HepG2 (cell line): ENCODE results near the gene WWC1. TPM values are rescaled to one million over a fixed set of nuclear protein-coding genes. Genes with fewer than 3 reads are reported as not detected.
A peak's percentile ranks its signal among the peaks of the same experiment; 100 is the strongest.

ENCODE experiments used
- DPF2 ChIP-seq: sonication (generic); formaldehyde crosslinking; IDR thresholded peaks from 2 replicates; pipeline ENCODE4 v1.4.0; 2020; ENCODE audit warnings: mild to moderate bottlenecking, low read depth, missing genetic modification reagents, borderline replicate concordance
- EHMT2 ChIP-seq: fragments of 200-600 bp; sonication (generic); IDR thresholded peaks from 2 replicates; pipeline ENCODE4 v1.7.0; 2017; ENCODE audit warnings: antibody characterized with exemption, low read depth, low read length, borderline replicate concordance
- ESRRA ChIP-seq: sonication (generic); formaldehyde crosslinking; IDR thresholded peaks from 2 replicates; pipeline ENCODE4 v1.5.1; 2020; ENCODE audit warnings: mild to moderate bottlenecking, low read depth, missing genetic modification reagents
- GATA4 ChIP-seq: sonication (generic); IDR thresholded peaks from 2 replicates; pipeline ENCODE4 v1.6.1; 2016; ENCODE audit warnings: antibody characterized with exemption, low read depth, borderline replicate concordance
- GLI4 ChIP-seq: sonication (generic); formaldehyde crosslinking; IDR thresholded peaks from 2 replicates; pipeline ENCODE4 v1.5.1; 2020; ENCODE audit warnings: missing genetic modification reagents, mild to moderate bottlenecking, moderate library complexity, borderline replicate concordance
- MED13 ChIP-seq: sonication (generic); formaldehyde crosslinking; IDR thresholded peaks from 2 replicates; pipeline ENCODE4 v1.5.0; 2020; ENCODE audit warnings: missing genetic modification reagents
- NFE2 ChIP-seq: sonication (generic); formaldehyde crosslinking; IDR thresholded peaks from 2 replicates; pipeline ENCODE4 v1.4.0; 2020; ENCODE audit warnings: missing genetic modification reagents
- THAP11 ChIP-seq: IDR thresholded peaks from 2 replicates; pipeline ENCODE4 v1.6.1; 2016; ENCODE audit warnings: missing biosample characterization, missing genetic modification reagents
- TOE1 ChIP-seq: sonication (generic); formaldehyde crosslinking; IDR thresholded peaks from 2 replicates; pipeline ENCODE4 v1.4.0; 2020; ENCODE audit warnings: mild to moderate bottlenecking, missing genetic modification reagents
- ZBTB20 ChIP-seq: sonication (generic); formaldehyde crosslinking; IDR thresholded peaks from 2 replicates; pipeline ENCODE4 v1.8.1; 2023; ENCODE audit warnings: missing genetic modification reagents, low read depth, mild to moderate bottlenecking, borderline replicate concordance
- ZBTB42 ChIP-seq: sonication (generic); formaldehyde crosslinking; IDR thresholded peaks from 2 replicates; pipeline ENCODE4 v1.5.0; 2020; ENCODE audit warnings: mild to moderate bottlenecking, missing genetic modification reagents
- ZFP82 ChIP-seq: sonication (generic); formaldehyde crosslinking; IDR thresholded peaks from 2 replicates; pipeline ENCODE4 v1.5.1; 2020; ENCODE audit warnings: mild to moderate bottlenecking, missing genetic modification reagents, borderline replicate concordance
- ZNF264 ChIP-seq: sonication (generic); formaldehyde crosslinking; IDR thresholded peaks from 2 replicates; pipeline ENCODE4 v1.4.0; 2020; ENCODE audit warnings: missing genetic modification reagents
- ZNF737 ChIP-seq: sonication (generic); formaldehyde crosslinking; IDR thresholded peaks from 2 replicates; pipeline ENCODE4 v1.5.0; 2020; ENCODE audit warnings: missing genetic modification reagents, mild to moderate bottlenecking, borderline replicate concordance
- polyA plus RNA-seq, 8 experiments: library from polyadenylated mRNA; depleted of rRNA in 3 of 8; stranded (reverse) in 7 of 8; unstranded in 1 of 8; fragments of >200 nt; fragmentation: Illumina TruSeq in 4 of 8; extraction: Trizol in 4 of 8; gene quantifications; 2 replicates each; pipeline versions ENCODE4 v1.2.1 to v1.2.3, GENCODE V29; 2011 to 2016; ENCODE audit warnings: low read depth in 4 of 8, missing spikeins in 1 of 8, mixed read lengths in 1 of 8; ENCODE audit not compliant: insufficient read depth in 1 of 8
- total RNA-seq, 5 experiments: library from RNA; depleted of rRNA; stranded (reverse); fragments of >200 nt; fragmentation: Illumina TruSeq; extraction: Trizol; gene quantifications; 2 replicates each; pipeline ENCODE4 v1.2.3, GENCODE V29; 2016; ENCODE audit warnings: low read depth in 1 of 5
- TF ChIP-seq, protein P1 (sequence below): sonication (generic); formaldehyde crosslinking; IDR thresholded peaks from 2 replicates; pipeline ENCODE4 v1.4.0; 2020; ENCODE audit warnings: missing genetic modification reagents
- TF ChIP-seq, protein P2 (sequence below): sonication (generic); formaldehyde crosslinking; IDR thresholded peaks from 2 replicates; pipeline ENCODE4 v1.8.0; 2022; ENCODE audit warnings: missing genetic modification reagents, mild to moderate bottlenecking, moderate library complexity, borderline replicate concordance
- TF ChIP-seq, protein P3 (sequence below): sonication (generic); formaldehyde crosslinking; IDR thresholded peaks from 2 replicates; pipeline ENCODE4 v1.5.0; 2020; ENCODE audit warnings: mild to moderate bottlenecking, missing genetic modification reagents
- TF ChIP-seq, protein P4 (sequence below): sonication (generic); formaldehyde crosslinking; conservative IDR thresholded peaks from 2 replicates; pipeline ENCODE4 v1.4.0; 2020; ENCODE audit warnings: mild to moderate bottlenecking, missing genetic modification reagents, moderate library complexity
- TF ChIP-seq, protein P5 (sequence below): sonication (generic); formaldehyde crosslinking; IDR thresholded peaks from 2 replicates; pipeline ENCODE4 v1.5.0; 2020; ENCODE audit warnings: missing genetic modification reagents

Gene WWC1
- total and polyA plus RNA-seq, 2 of the 13 experiments (the other 11 are each of a cell fraction or from before 2014, with no cell fraction given): 8.3 to 17.9 TPM

DNA sequence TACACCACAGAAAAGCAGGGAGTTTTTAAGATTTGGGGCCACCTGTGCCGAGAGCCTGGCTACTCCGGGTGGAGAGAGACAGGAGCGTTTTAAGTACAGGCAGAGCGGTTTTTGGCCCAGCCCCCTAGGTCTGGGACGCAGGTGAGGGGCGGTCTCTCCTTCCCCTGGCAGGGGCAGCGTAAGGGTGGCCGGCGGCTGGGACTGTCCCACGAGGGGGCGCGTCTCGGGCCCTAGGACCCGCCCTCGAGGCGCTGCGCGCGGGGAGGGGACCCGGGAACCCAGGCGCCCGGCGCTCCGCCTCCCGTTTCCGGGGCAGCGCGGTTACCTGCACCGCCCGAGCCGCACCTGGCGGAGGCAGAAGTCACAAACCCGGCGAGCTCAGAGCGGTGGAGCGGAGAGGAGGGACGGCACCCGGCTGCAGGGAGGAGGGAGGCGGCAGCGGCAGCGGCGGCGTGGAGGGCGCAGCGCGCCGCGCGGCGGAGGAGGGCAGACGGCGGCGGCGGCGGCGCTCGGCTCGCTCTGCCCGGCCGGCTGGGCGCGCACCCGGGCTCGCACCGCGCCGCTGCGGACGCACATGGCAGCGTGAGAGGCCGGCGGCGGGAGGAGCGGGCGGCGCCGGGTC lies at the start of gene WWC1 (continued):
- TF ChIP-seq, protein P1, sequence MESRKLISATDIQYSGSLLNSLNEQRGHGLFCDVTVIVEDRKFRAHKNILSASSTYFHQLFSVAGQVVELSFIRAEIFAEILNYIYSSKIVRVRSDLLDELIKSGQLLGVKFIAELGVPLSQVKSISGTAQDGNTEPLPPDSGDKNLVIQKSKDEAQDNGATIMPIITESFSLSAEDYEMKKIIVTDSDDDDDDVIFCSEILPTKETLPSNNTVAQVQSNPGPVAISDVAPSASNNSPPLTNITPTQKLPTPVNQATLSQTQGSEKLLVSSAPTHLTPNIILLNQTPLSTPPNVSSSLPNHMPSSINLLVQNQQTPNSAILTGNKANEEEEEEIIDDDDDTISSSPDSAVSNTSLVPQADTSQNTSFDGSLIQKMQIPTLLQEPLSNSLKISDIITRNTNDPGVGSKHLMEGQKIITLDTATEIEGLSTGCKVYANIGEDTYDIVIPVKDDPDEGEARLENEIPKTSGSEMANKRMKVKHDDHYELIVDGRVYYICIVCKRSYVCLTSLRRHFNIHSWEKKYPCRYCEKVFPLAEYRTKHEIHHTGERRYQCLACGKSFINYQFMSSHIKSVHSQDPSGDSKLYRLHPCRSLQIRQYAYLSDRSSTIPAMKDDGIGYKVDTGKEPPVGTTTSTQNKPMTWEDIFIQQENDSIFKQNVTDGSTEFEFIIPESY (CRISPR knock-in tag): no peak
- TF ChIP-seq NFE2 (CRISPR knock-in tag): no peak
- no peak for TF ChIP-seq GATA4
- TF ChIP-seq ZBTB42 (CRISPR knock-in tag): no peak
- TF ChIP-seq, protein P2, sequence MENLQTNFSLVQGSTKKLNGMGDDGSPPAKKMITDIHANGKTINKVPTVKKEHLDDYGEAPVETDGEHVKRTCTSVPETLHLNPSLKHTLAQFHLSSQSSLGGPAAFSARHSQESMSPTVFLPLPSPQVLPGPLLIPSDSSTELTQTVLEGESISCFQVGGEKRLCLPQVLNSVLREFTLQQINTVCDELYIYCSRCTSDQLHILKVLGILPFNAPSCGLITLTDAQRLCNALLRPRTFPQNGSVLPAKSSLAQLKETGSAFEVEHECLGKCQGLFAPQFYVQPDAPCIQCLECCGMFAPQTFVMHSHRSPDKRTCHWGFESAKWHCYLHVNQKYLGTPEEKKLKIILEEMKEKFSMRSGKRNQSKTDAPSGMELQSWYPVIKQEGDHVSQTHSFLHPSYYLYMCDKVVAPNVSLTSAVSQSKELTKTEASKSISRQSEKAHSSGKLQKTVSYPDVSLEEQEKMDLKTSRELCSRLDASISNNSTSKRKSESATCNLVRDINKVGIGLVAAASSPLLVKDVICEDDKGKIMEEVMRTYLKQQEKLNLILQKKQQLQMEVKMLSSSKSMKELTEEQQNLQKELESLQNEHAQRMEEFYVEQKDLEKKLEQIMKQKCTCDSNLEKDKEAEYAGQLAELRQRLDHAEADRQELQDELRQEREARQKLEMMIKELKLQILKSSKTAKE (CRISPR knock-in tag): no peak
- no peak for TF ChIP-seq ESRRA (CRISPR knock-in tag)
- no peak for TF ChIP-seq TOE1
- TF ChIP-seq ZNF737: no peak
- no peak for TF ChIP-seq GLI4 (CRISPR knock-in tag)
- TF ChIP-seq, protein P3, sequence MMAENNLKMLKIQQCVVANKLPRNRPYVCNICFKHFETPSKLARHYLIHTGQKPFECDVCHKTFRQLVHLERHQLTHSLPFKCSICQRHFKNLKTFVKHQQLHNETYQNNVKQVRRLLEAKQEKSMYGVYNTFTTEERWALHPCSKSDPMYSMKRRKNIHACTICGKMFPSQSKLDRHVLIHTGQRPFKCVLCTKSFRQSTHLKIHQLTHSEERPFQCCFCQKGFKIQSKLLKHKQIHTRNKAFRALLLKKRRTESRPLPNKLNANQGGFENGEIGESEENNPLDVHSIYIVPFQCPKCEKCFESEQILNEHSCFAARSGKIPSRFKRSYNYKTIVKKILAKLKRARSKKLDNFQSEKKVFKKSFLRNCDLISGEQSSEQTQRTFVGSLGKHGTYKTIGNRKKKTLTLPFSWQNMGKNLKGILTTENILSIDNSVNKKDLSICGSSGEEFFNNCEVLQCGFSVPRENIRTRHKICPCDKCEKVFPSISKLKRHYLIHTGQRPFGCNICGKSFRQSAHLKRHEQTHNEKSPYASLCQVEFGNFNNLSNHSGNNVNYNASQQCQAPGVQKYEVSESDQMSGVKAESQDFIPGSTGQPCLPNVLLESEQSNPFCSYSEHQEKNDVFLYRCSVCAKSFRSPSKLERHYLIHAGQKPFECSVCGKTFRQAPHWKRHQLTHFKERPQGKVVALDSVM (CRISPR knock-in tag): no peak
- TF ChIP-seq DPF2 (CRISPR knock-in tag): no peak
- TF ChIP-seq ZNF264 (CRISPR knock-in tag): peak; percentile 27; the same call in 1 of the 2 replicates
- TF ChIP-seq MED13: no peak
- no peak for TF ChIP-seq ZFP82 (CRISPR knock-in tag)
- TF ChIP-seq THAP11 (CRISPR knock-in tag): no peak
- TF ChIP-seq, protein P4, sequence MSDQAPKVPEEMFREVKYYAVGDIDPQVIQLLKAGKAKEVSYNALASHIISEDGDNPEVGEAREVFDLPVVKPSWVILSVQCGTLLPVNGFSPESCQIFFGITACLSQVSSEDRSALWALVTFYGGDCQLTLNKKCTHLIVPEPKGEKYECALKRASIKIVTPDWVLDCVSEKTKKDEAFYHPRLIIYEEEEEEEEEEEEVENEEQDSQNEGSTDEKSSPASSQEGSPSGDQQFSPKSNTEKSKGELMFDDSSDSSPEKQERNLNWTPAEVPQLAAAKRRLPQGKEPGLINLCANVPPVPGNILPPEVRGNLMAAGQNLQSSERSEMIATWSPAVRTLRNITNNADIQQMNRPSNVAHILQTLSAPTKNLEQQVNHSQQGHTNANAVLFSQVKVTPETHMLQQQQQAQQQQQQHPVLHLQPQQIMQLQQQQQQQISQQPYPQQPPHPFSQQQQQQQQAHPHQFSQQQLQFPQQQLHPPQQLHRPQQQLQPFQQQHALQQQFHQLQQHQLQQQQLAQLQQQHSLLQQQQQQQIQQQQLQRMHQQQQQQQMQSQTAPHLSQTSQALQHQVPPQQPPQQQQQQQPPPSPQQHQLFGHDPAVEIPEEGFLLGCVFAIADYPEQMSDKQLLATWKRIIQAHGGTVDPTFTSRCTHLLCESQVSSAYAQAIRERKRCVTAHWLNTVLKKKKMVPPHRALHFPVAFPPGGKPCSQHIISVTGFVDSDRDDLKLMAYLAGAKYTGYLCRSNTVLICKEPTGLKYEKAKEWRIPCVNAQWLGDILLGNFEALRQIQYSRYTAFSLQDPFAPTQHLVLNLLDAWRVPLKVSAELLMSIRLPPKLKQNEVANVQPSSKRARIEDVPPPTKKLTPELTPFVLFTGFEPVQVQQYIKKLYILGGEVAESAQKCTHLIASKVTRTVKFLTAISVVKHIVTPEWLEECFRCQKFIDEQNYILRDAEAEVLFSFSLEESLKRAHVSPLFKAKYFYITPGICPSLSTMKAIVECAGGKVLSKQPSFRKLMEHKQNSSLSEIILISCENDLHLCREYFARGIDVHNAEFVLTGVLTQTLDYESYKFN (CRISPR knock-in tag): no peak
- TF ChIP-seq, protein P5, sequence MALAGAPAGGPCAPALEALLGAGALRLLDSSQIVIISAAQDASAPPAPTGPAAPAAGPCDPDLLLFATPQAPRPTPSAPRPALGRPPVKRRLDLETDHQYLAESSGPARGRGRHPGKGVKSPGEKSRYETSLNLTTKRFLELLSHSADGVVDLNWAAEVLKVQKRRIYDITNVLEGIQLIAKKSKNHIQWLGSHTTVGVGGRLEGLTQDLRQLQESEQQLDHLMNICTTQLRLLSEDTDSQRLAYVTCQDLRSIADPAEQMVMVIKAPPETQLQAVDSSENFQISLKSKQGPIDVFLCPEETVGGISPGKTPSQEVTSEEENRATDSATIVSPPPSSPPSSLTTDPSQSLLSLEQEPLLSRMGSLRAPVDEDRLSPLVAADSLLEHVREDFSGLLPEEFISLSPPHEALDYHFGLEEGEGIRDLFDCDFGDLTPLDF (CRISPR knock-in tag): no peak
- no peak for TF ChIP-seq EHMT2
- no peak for TF ChIP-seq ZBTB20 (CRISPR knock-in tag)
